GM12878 (cell line): ENCODE data around the gene PAM16. TPM values are rescaled to one million over a fixed set of nuclear protein-coding genes. Genes with fewer than 3 reads are reported as not detected.

Experiments
- ATAC-seq: fragments of 200-7000 bp; cut with Tn5 transposase; 3 replicates; pipeline ENCODE4 v1.9.1; 2020; ENCODE audit warnings: mild to moderate bottlenecking, moderate library complexity
- BruUV-seq: library from RNA; stranded (reverse); fragments of 400-500 nt; replicated peaks from 2 replicates; lab custom pipeline; 2021; lab: Mats Ljungman, UMichigan
- CTCF ChIA-PET: fragments of 300-600 bp; sonication (Branson Sonifier 250); formaldehyde crosslinking; extraction: SDS; loops from one replicate; lab custom pipeline; 2021; ENCODE audit warnings: inconsistent platforms; lab: Yijun Ruan, JAX
- POLR2A ChIA-PET: fragments of 350-600 bp; formaldehyde crosslinking; extraction: SDS; loops from one replicate; lab custom pipeline; 2021; ENCODE audit warnings: inconsistent platforms; lab: Charles Lee
- RAD21 ChIA-PET: fragments of 300-600 bp; sonication (Branson Sonifier 250); formaldehyde crosslinking; loops from one replicate; lab custom pipeline; 2023; ENCODE audit warnings: antibody characterized with exemption; ENCODE audit not compliant: unreplicated experiment; lab: Charles Lee
- SMC1A ChIA-PET: fragments of 300-600 bp; sonication (Branson Sonifier 250); formaldehyde crosslinking; loops from one replicate; lab custom pipeline; 2023; ENCODE audit not compliant: unreplicated experiment, uncharacterized antibody; lab: Charles Lee
- DNase-seq: peaks from one replicate; pipeline ENCODE4 v3.0.0-alpha.2; 2011; ENCODE audit warnings: low read depth, low spot score
- FAIRE-seq: peaks from 3 replicates; lab custom pipeline; 2011; peaks lifted over from hg19 to GRCh38; lab: Jason Lieb, UNC
- H2AFZ ChIP-seq: 2 replicates; pipeline ENCODE4 v1.6.0; 2011; ENCODE audit warnings: low read depth, low read length, control low read depth; ENCODE audit not compliant: control insufficient read depth
- H3K27ac ChIP-seq: 2 replicates; pipeline ENCODE4 v1.5.1; 2011; ENCODE audit warnings: control low read depth; ENCODE audit not compliant: control insufficient read depth, insufficient read depth
- H3K27me3 ChIP-seq, 2 experiments: replicated peaks in 1 of 2; 2 replicates each; pipeline versions ENCODE4 v1.6.0 to v1.6.1; 2011; ENCODE audit warnings: low read length in 1 of 2; ENCODE audit not compliant: control insufficient read depth in 2 of 2, insufficient read depth in 2 of 2
- H3K36me3 ChIP-seq, 2 experiments: 2 replicates each; pipeline ENCODE4 v1.5.1; 2011; ENCODE audit warnings: low read length in 1 of 2; ENCODE audit not compliant: control insufficient read depth in 2 of 2, insufficient read depth in 2 of 2
- H3K4me1 ChIP-seq: 2 replicates; pipeline ENCODE4 v1.6.1; 2011; ENCODE audit warnings: mild to moderate bottlenecking, low read length, moderate library complexity, mixed read lengths; ENCODE audit not compliant: control insufficient read depth, insufficient read depth
- H3K4me2 ChIP-seq: 2 replicates; pipeline ENCODE4 v1.6.0; 2011; ENCODE audit warnings: control low read depth; ENCODE audit not compliant: control insufficient read depth, insufficient read depth
- H3K4me3 ChIP-seq: fragments of 200-600 bp; sonication (generic); 2 replicates; pipeline ENCODE4 v1.5.1; 2016
- H3K79me2 ChIP-seq: 2 replicates; pipeline ENCODE4 v1.6.0; 2011; ENCODE audit warnings: low read length; ENCODE audit not compliant: control insufficient read depth, insufficient read depth
- H3K9ac ChIP-seq: 2 replicates; pipeline ENCODE4 v1.8.0; 2011; ENCODE audit warnings: low read length, control low read depth, mixed read lengths; ENCODE audit not compliant: control insufficient read depth, insufficient read depth
- H3K9me3 ChIP-seq: replicated peaks from 3 replicates; pipeline ENCODE4 v1.5.1; 2011; ENCODE audit warnings: mild to moderate bottlenecking, low read length; ENCODE audit not compliant: control insufficient read depth, insufficient read depth
- H4K20me1 ChIP-seq: 2 replicates; pipeline ENCODE4 v1.6.0; 2011; ENCODE audit not compliant: control insufficient read depth, insufficient read depth
- BACH1 ChIP-seq: fragments of 450-650 bp; IDR thresholded peaks from 2 replicates; pipeline ENCODE4 v1.6.1; 2017; ENCODE audit warnings: mild to moderate bottlenecking, borderline replicate concordance
- CBX5 ChIP-seq: sonication (generic); IDR thresholded peaks from 2 replicates; pipeline ENCODE4 v1.6.1; 2016; ENCODE audit warnings: low read depth, moderate library complexity, mild to moderate bottlenecking, inconsistent platforms
- CHD2 ChIP-seq: IDR thresholded peaks from 2 replicates; pipeline ENCODE4 v1.6.1; 2011; ENCODE audit warnings: low read depth, low read length, improper control_type of control experiment, borderline replicate concordance
- E2F4 ChIP-seq: IDR thresholded peaks from 2 replicates; pipeline ENCODE4 v1.6.1; 2012; ENCODE audit warnings: low read depth, low read length, improper control_type of control experiment
- FOXK2 ChIP-seq: fragments of 450-650 bp; IDR thresholded peaks from 2 replicates; pipeline ENCODE4 v1.6.1; 2017; ENCODE audit warnings: mild to moderate bottlenecking, moderate library complexity
- LARP7 ChIP-seq: fragments of 450-650 bp; IDR thresholded peaks from 2 replicates; pipeline ENCODE4 v1.6.1; 2017; ENCODE audit warnings: mild to moderate bottlenecking
- NBN ChIP-seq: fragments of 450-650 bp; IDR thresholded peaks from 2 replicates; pipeline ENCODE4 v1.6.1; 2016
- NFYB ChIP-seq: IDR thresholded peaks from 2 replicates; pipeline ENCODE4 v1.6.1; 2011; ENCODE audit warnings: low read depth, mild to moderate bottlenecking, low read length, improper control_type of control experiment, moderate library complexity; ENCODE audit not compliant: insufficient read depth
- NR2C2 ChIP-seq: IDR thresholded peaks from 2 replicates; pipeline ENCODE4 v1.6.1; 2011; ENCODE audit warnings: borderline replicate concordance, low read depth; ENCODE audit not compliant: control insufficient read depth, insufficient read length
- NR2F1 ChIP-seq: fragments of 450-650 bp; conservative IDR thresholded peaks from 2 replicates; pipeline ENCODE4 v1.6.1; 2017; ENCODE audit warnings: mild to moderate bottlenecking
- NRF1 ChIP-seq: conservative IDR thresholded peaks from 2 replicates; pipeline ENCODE4 v1.6.1; 2011; ENCODE audit warnings: mild to moderate bottlenecking, low read depth, low read length, improper control_type of control experiment
- PML ChIP-seq: IDR thresholded peaks from 2 replicates; pipeline ENCODE4 v1.6.1; 2012; ENCODE audit warnings: low read length, inconsistent platforms
- PRDM15 ChIP-seq: fragments of 450-650 bp; formaldehyde crosslinking; IDR thresholded peaks from 2 replicates; pipeline ENCODE4 v1.4.0; 2020; ENCODE audit warnings: mild to moderate bottlenecking, moderate library complexity
- RELA ChIP-seq: fragments of 450-650 bp; IDR thresholded peaks from 2 replicates; pipeline ENCODE4 v1.8.0; 2014; ENCODE audit warnings: borderline replicate concordance; ENCODE audit not compliant: partially characterized antibody
- TCF3 ChIP-seq: IDR thresholded peaks from 2 replicates; pipeline ENCODE4 v1.6.1; 2012; ENCODE audit warnings: low read depth, mild to moderate bottlenecking, low read length, borderline replicate concordance; ENCODE audit not compliant: insufficient read depth
- ZNF207 ChIP-seq: fragments of 450-650 bp; IDR thresholded peaks from 2 replicates; pipeline ENCODE4 v1.6.1; 2014; ENCODE audit warnings: antibody characterized with exemption, mild to moderate bottlenecking, borderline replicate concordance
- ZSCAN29 ChIP-seq: fragments of 450-650 bp; IDR thresholded peaks from 2 replicates; pipeline ENCODE4 v1.6.1; 2017; ENCODE audit warnings: mild to moderate bottlenecking, moderate library complexity
- WGBS: methylation state at CpG from one replicate; pipeline ENCODE4 v1.1.6; 2016; ENCODE audit warnings: low lambda C conversion rate; ENCODE audit not compliant: insufficient replicate concordance, insufficient coverage; ENCODE audit errors: missing lambda C conversion rate; 5-methylcytosine and 5-hydroxymethylcytosine counted together
- in situ Hi-C: fragments of 300-500 bp; cut with MboI; formaldehyde crosslinking; loops from 9 replicates; pipeline ENCODE4 v1.14.3; 2018; ENCODE audit warnings: mixed read lengths
- intact Hi-C: fragments of 100-400 bp; cut with micrococcal nuclease; formaldehyde crosslinking; loops from one replicate; pipeline ENCODE4 v1.14.2; 2022; ENCODE audit not compliant: unreplicated experiment
- polyA plus RNA-seq, 11 experiments: library from polyadenylated mRNA; depleted of rRNA in 4 of 11; unstranded in 6 of 11; stranded (reverse) in 5 of 11; fragments of >200 nt; fragmentation: Nextera tagmentation in 4 of 11; fragmentation: Illumina TruSeq in 1 of 11; extraction: Ambion mirVana in 4 of 11; extraction: Trizol in 1 of 11; gene quantifications; 1 replicate in 1 of 11; 2 replicates in 10 of 11; pipeline versions ENCODE4 v1.2.1 to v1.2.3, GENCODE V29; 2011 to 2016; ENCODE audit warnings: inconsistent platforms in 2 of 11, missing spikeins in 2 of 11, low read depth in 1 of 11
- total RNA-seq, 4 experiments: library from RNA; depleted of rRNA in 3 of 4; stranded (reverse); fragments of >200 nt in 3 of 4; fragmentation: Illumina TruSeq in 1 of 4; extraction: Trizol in 1 of 4; gene quantifications; 2 replicates each; pipeline versions ENCODE4 v1.2.1 to v1.2.3, GENCODE V29; 2013 to 2021

The PAM16 gene
- total and polyA plus RNA-seq, 10 of the 15 experiments (the other 5 are each of a cell fraction or from before 2014, with no cell fraction given): 18.5 to 94.3 (median 51.5) TPM

GRCh38 chr16:4365615-4366014 is 14.5 kb upstream of the PAM16 start:
- WGBS: 58% methylated on average over 12 of the region's 12 CpGs

More at GRCh38 chr16:4365615-4366014, 14.5 kb upstream of the PAM16 start:
- TF ChIP-seq LARP7: no peak
- no peak for TF ChIP-seq CHD2
- no peak for TF ChIP-seq NRF1
- no peak for TF ChIP-seq PRDM15
- no peak for TF ChIP-seq PML
- no peak for TF ChIP-seq RELA
- TF ChIP-seq TCF3: no peak
- TF ChIP-seq NBN: no peak
- no peak for TF ChIP-seq E2F4
- no peak for TF ChIP-seq FOXK2
- TF ChIP-seq NR2F1: no peak
- no peak for TF ChIP-seq ZSCAN29
- no peak for TF ChIP-seq CBX5
- no peak for TF ChIP-seq NR2C2
- TF ChIP-seq NFYB: no peak
- TF ChIP-seq ZNF207: no peak
- no peak for TF ChIP-seq BACH1
- no peaks in the 10 kb centered on the region for H4K20me1 ChIP-seq
- BruUV-seq: no TSS peak
- no peaks in the 10 kb centered on the region for H3K79me2 ChIP-seq
- no peak overlapping the region for H3K9ac ChIP-seq
- DNase-seq: no peak
- ChIA-PET CTCF (interaction anchor here (1.0 kb wide), 1 partner anchor 37 kb away, joined by 4 read pairs; no protein-coding TSS in a partner anchor), SMC1A (no interaction called here), RAD21 (interaction anchor here (1.1 kb wide), 1 partner anchor 37 kb away, joined by 4 read pairs; no protein-coding TSS in a partner anchor), POLR2A (interaction anchor here (0.7 kb wide), 1 partner anchor 1478 kb away, joined by 6 read pairs; no protein-coding TSS in a partner anchor)
- H3K9me3 ChIP-seq: no peaks in the 10 kb centered on the region
- H3K4me2 ChIP-seq: no peak overlapping the region
- in situ Hi-C loops (no loop called here), intact Hi-C loops (no loop called here)
- H3K4me1 ChIP-seq: peaks cover 7% of the 10 kb centered on the region
- no peak overlapping the region for H3K4me3 ChIP-seq
- no peaks in the 10 kb centered on the region for H3K27me3 ChIP-seq
- peaks cover 0 to 30% of the 10 kb centered on the region in 2 experiments; a peak in 2 of 4 replicates for H3K36me3 ChIP-seq
- FAIRE-seq: no peak
- H3K27ac ChIP-seq: no peak overlapping the region
- H2AFZ ChIP-seq: no peak overlapping the region
- ATAC-seq: no peak
